Endodermal cell (in vitro differentiated cells): ENCODE measurements around the gene SH3PXD2A. TPM values are rescaled to one million over a fixed set of nuclear protein-coding genes. Genes with fewer than 3 reads are reported as not detected.

Experiments used
- DNase-seq: peaks from one replicate; pipeline ENCODE4 v3.0.0-alpha.2; 2017
- H3K27ac ChIP-seq: 2 replicates; pipeline ENCODE4 v1.5.1; 2013; ENCODE audit warnings: mild to moderate bottlenecking, low read depth, low read length, moderate library complexity
- H3K27me3 ChIP-seq: 2 replicates; pipeline ENCODE4 v1.6.1; 2013; ENCODE audit warnings: mild to moderate bottlenecking, low read length, moderate library complexity; ENCODE audit not compliant: insufficient read depth, control insufficient read depth, poor library complexity, severe bottlenecking
- H3K36me3 ChIP-seq: 2 replicates; pipeline ENCODE4 v1.7.0; 2013; ENCODE audit warnings: mild to moderate bottlenecking, low read length, moderate library complexity; ENCODE audit not compliant: control insufficient read depth, insufficient read depth
- H3K4me1 ChIP-seq: one replicate; pipeline ENCODE4 v1.7.0; 2013; ENCODE audit warnings: low read length; ENCODE audit not compliant: control insufficient read depth, insufficient read depth
- H3K4me3 ChIP-seq: 2 replicates; pipeline ENCODE4 v1.5.1; 2013; ENCODE audit warnings: mild to moderate bottlenecking, low read length, moderate library complexity
- H3K9ac ChIP-seq: 2 replicates; pipeline ENCODE4 v1.6.1; 2013; ENCODE audit warnings: mild to moderate bottlenecking, low read length, moderate library complexity; ENCODE audit not compliant: poor library complexity, severe bottlenecking; ENCODE audit errors: extremely low read depth
- H3K9me3 ChIP-seq: 2 replicates; pipeline ENCODE4 v1.6.1; 2013; ENCODE audit warnings: mild to moderate bottlenecking, low read length, moderate library complexity; ENCODE audit not compliant: control insufficient read depth
- H3K27ac Mint-ChIP-seq: 2 replicates; pipeline ENCODE4 v1.8.0; 2020; ENCODE audit warnings: mixed read lengths
- H3K27me3 Mint-ChIP-seq: 2 replicates; pipeline ENCODE4 v1.8.0; 2021; ENCODE audit warnings: mild to moderate bottlenecking, mixed read lengths; ENCODE audit not compliant: insufficient read depth
- H3K36me3 Mint-ChIP-seq: 2 replicates; pipeline ENCODE4 v1.8.0; 2020; ENCODE audit warnings: low read depth, mixed read lengths
- H3K4me1 Mint-ChIP-seq: 2 replicates; pipeline ENCODE4 v1.8.0; 2020; ENCODE audit warnings: mixed read lengths
- H3K4me3 Mint-ChIP-seq: 2 replicates; pipeline ENCODE4 v1.8.0; 2020; ENCODE audit warnings: mild to moderate bottlenecking, moderate library complexity, mixed read lengths
- H3K9me3 Mint-ChIP-seq: 2 replicates; pipeline ENCODE4 v1.8.0; 2020; ENCODE audit warnings: mild to moderate bottlenecking, mixed read lengths
- CTCF ChIP-seq: fragments of 200-600 bp; sonication (generic); conservative IDR thresholded peaks from 2 replicates; pipeline ENCODE4 v1.5.0; 2021; ENCODE audit warnings: antibody characterized with exemption, mild to moderate bottlenecking
- WGBS, 2 experiments: methylation state at CpG; one replicate each; pipeline versions ENCODE4 v1.1.5 to v1.1.7; 2013; ENCODE audit warnings: missing lambda C conversion rate in 2 of 2, mixed read lengths in 1 of 2; ENCODE audit not compliant: insufficient coverage in 1 of 2, insufficient read length in 1 of 2; 5-methylcytosine and 5-hydroxymethylcytosine counted together
- total RNA-seq, 2 donors: library from RNA; stranded (reverse); fragmentation: NEBNext Ultra II Directional in 1 of 2; extraction: Animal tissue kit (Norgen Biotek cat#: 25700) in 1 of 2; gene quantifications; 2 replicates in 1 of 2; 3 replicates in 1 of 2; pipeline ENCODE4 v1.2.1, GENCODE V29; 2021

Gene SH3PXD2A
- total RNA-seq, 2 donors from 2014 or later: 15.7 to 22.6 TPM

- Histone ChIP-seq H3K27me3 (no peaks in the 10 kb centered on the region), H3K36me3 (no peaks in the 10 kb centered on the region), H3K4me3 (no peak overlapping the region), H3K9ac (no peak overlapping the region), H3K4me1 (no peaks in the 10 kb centered on the region), H3K9me3 (no peaks in the 10 kb centered on the region), H3K27ac (no peak overlapping the region)
- peaks cover 21% of the 10 kb centered on the region for H3K36me3 Mint-ChIP-seq
- WGBS, 2 experiments: 89 to 91% methylated on average over 9 to 14 of the region's 14 CpGs
- H3K27me3 Mint-ChIP-seq: no peaks in the 10 kb centered on the region
- DNase-seq: no peak
- no peak overlapping the region for H3K27ac Mint-ChIP-seq
- TF ChIP-seq CTCF: no peak
- H3K9me3 Mint-ChIP-seq: no peaks in the 10 kb centered on the region
- H3K4me3 Mint-ChIP-seq: no peak overlapping the region
- peaks cover 5% of the 10 kb centered on the region for H3K4me1 Mint-ChIP-seq
Measured at GRCh38 chr10:103614306-103615158, 240.8 kb downstream of the SH3PXD2A start.

- Mint-ChIP-seq H3K36me3 (peaks cover 30% of the 10 kb centered on the region), H3K4me3 (no peak overlapping the region), H3K27ac (no peak overlapping the region), H3K9me3 (peaks cover 2% of the 10 kb centered on the region), H3K4me1 (peaks cover 5% of the 10 kb centered on the region), H3K27me3 (no peaks in the 10 kb centered on the region)
- Histone ChIP-seq H3K4me3 (no peak overlapping the region), H3K27me3 (no peaks in the 10 kb centered on the region), H3K4me1 (no peaks in the 10 kb centered on the region), H3K27ac (no peak overlapping the region), H3K9me3 (no peaks in the 10 kb centered on the region), H3K9ac (no peak overlapping the region), H3K36me3 (no peaks in the 10 kb centered on the region)
- DNase-seq: no peak
- no peak for TF ChIP-seq CTCF
- WGBS, 2 experiments: 92 to 100% methylated on average over 2 of the region's 2 CpGs
Measured at GRCh38 chr10:103613616-103614015, 241.8 kb downstream of the SH3PXD2A start.

GRCh38 chr10:103612462-103613365 lies 242.7 kb downstream of the SH3PXD2A start:
- no peaks in the 10 kb centered on the region for H3K27me3 ChIP-seq
- H3K9me3 ChIP-seq: no peaks in the 10 kb centered on the region
- WGBS, 2 experiments: 87 to 93% methylated on average over 12 to 17 of the region's 17 CpGs
- no peak overlapping the region for H3K4me3 ChIP-seq
- Mint-ChIP-seq H3K27me3 (no peaks in the 10 kb centered on the region), H3K4me1 (peaks cover 5% of the 10 kb centered on the region), H3K4me3 (no peak overlapping the region), H3K9me3 (peaks cover 8% of the 10 kb centered on the region), H3K27ac (no peak overlapping the region), H3K36me3 (peaks cover 35% of the 10 kb centered on the region)
- H3K27ac ChIP-seq: no peak overlapping the region
- no peaks in the 10 kb centered on the region for H3K36me3 ChIP-seq
- no peak overlapping the region for H3K9ac ChIP-seq
- TF ChIP-seq CTCF: no peak
- DNase-seq: no peak
- H3K4me1 ChIP-seq: no peaks in the 10 kb centered on the region
